BLaER1 (cell line): ENCODE data around the gene PNMA8B.
A peak's percentile ranks its signal among the peaks of the same experiment; 100 is the strongest.
"Not testable (repeated sequence)": the region's sequence is repeated elsewhere in the genome, so short reads cannot be mapped to it uniquely, and the experiment has no call there.

Experiments
- H3K27ac ChIP-seq: shearing (Covaris generic); formaldehyde crosslinking; 2 replicates; pipeline ENCODE4 v1.8.1; 2022
- H3K27me3 ChIP-seq: shearing (Covaris generic); formaldehyde crosslinking; 2 replicates; pipeline ENCODE4 v1.8.1; 2022
- H3K36me3 ChIP-seq: shearing (Covaris generic); formaldehyde crosslinking; 2 replicates; pipeline ENCODE4 v1.8.1; 2022
- H3K4me1 ChIP-seq: shearing (Covaris generic); formaldehyde crosslinking; 2 replicates; pipeline ENCODE4 v1.8.1; 2022
- H3K4me2 ChIP-seq: shearing (Covaris generic); formaldehyde crosslinking; 2 replicates; pipeline ENCODE4 v1.8.1; 2022
- H3K4me3 ChIP-seq: shearing (Covaris generic); formaldehyde crosslinking; 2 replicates; pipeline ENCODE4 v1.8.1; 2022
- H3K9ac ChIP-seq: shearing (Covaris generic); formaldehyde crosslinking; 2 replicates; pipeline ENCODE4 v1.8.1; 2022
- H3K9me3 ChIP-seq: shearing (Covaris generic); formaldehyde crosslinking; 2 replicates; pipeline ENCODE4 v1.8.1; 2022
- H4K20me1 ChIP-seq: shearing (Covaris generic); formaldehyde crosslinking; 2 replicates; pipeline ENCODE4 v1.8.1; 2022
- Cebpa-rat ChIP-seq: shearing (Covaris generic); IDR thresholded peaks from 2 replicates; pipeline ENCODE4 v1.8.1; 2022

The PNMA8B gene

GRCh38 chr19:46528601-46529590 is 33.2 kb upstream of the PNMA8B start:
- Histone ChIP-seq H3K4me2 (peak overlapping the region; percentile 32), H3K27ac (peak overlapping the region; percentile 8; the same call in 1 of the 2 replicates)

GRCh38 chr19:46526801-46527200 is 31.1 kb upstream of the PNMA8B start:
- not testable (repeated sequence) for H3K9ac ChIP-seq, H3K4me2 ChIP-seq

More at GRCh38 chr19:46528601-46529590, 33.2 kb upstream of the PNMA8B start:
- peaks cover 49% of the 10 kb centered on the region for H3K4me1 ChIP-seq
- peak overlapping the region; percentile 45 for H3K9ac ChIP-seq
- no peaks in the 10 kb centered on the region for H3K36me3 ChIP-seq
- H4K20me1 ChIP-seq, result no peaks in the 10 kb centered on the region
- peaks cover 27% of the 10 kb centered on the region for H3K9me3 ChIP-seq
- H3K4me3 ChIP-seq, result no peak overlapping the region
- TF ChIP-seq Cebpa-rat, result no peak
- no peaks in the 10 kb centered on the region for H3K27me3 ChIP-seq

DNA sequence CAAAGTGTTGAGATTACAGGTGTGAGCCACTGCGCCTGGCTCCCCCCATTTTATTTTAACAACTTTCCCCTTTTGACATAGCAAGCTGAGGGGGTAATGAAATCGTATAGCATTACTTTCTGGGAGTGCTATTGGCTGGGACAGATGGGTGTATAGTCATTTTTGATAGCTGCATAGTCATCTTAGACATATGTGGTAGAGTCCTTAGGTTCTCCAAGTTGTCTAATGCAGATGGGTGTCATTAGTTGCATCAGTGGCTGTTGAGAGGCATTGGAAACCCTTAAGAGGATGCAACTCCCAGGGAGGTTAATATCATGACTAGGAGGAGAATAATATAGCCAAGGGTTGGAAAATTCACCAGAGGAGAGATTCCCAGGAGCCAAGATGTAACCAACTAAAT is 28.6 kb upstream of the PNMA8B start:
- Histone ChIP-seq H3K4me2 (no peak overlapping the region), H3K4me1 (peaks cover 66% of the 10 kb centered on the region), H4K20me1 (no peaks in the 10 kb centered on the region), H3K27me3 (no peaks in the 10 kb centered on the region), H3K4me3 (no peak overlapping the region), H3K9ac (no peak overlapping the region), H3K36me3 (no peaks in the 10 kb centered on the region), H3K9me3 (peaks cover 35% of the 10 kb centered on the region), H3K27ac (no peak overlapping the region)
- TF ChIP-seq Cebpa-rat, result no peak

More at GRCh38 chr19:46526801-46527200, 31.1 kb upstream of the PNMA8B start:
- not testable (repeated sequence) for H4K20me1 ChIP-seq, H3K27me3 ChIP-seq, H3K36me3 ChIP-seq, H3K4me3 ChIP-seq, H3K27ac ChIP-seq
- H3K4me1 ChIP-seq, result peaks cover 56% of the 10 kb centered on the region
- peaks cover 35% of the 10 kb centered on the region for H3K9me3 ChIP-seq

- H3K27me3 ChIP-seq, H3K36me3 ChIP-seq, H3K9ac ChIP-seq, H4K20me1 ChIP-seq, H3K4me3 ChIP-seq: not testable (repeated sequence)
- Histone ChIP-seq H3K27ac (peak overlapping the region; percentile 84; the same call in 1 of the 2 replicates), H3K4me2 (peak overlapping the region; percentile 83), H3K9me3 (peaks cover 35% of the 10 kb centered on the region), H3K4me1 (peaks cover 66% of the 10 kb centered on the region)
Measured at GRCh38 chr19:46522988-46523387, 27.3 kb upstream of the PNMA8B start.

- Histone ChIP-seq H3K4me2 (peak overlapping the region; percentile 83), H3K27ac (peak overlapping the region; percentile 84), H3K4me3 (peak overlapping the region; percentile 29; the same call in 1 of the 2 replicates), H3K27me3 (no peaks in the 10 kb centered on the region), H4K20me1 (no peaks in the 10 kb centered on the region), H3K36me3 (no peaks in the 10 kb centered on the region), H3K4me1 (peaks cover 79% of the 10 kb centered on the region), H3K9me3 (peaks cover 33% of the 10 kb centered on the region), H3K9ac (peak overlapping the region; percentile 61)
- TF ChIP-seq Cebpa-rat, result no peak
Measured at GRCh38 chr19:46521241-46521868, 25.7 kb upstream of the PNMA8B start.

GRCh38 chr19:46520616-46521015 is 24.9 kb upstream of the PNMA8B start:
- no peaks in the 10 kb centered on the region for H3K36me3 ChIP-seq
- H3K4me1 ChIP-seq, result peaks cover 84% of the 10 kb centered on the region
- no peak for TF ChIP-seq Cebpa-rat

DNA sequence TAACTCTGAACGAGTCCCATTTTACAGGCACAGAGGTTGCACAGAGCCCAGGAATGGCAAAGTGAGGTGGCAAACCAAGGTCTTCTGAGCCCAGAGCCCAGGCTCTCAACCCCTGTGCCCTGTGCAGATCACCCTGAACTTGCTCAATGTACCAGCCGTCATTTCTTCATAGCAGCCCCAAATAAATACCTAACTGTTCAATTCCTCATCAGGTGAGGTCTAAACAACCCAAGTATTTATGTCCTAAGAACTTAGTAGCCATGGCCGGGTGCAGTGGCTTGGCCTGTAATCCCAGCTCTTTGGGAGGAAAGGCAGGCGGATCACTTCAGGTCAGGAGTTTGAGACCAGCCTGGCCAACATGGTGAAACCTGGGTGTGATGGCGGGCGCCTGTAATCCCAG is 21.8 kb upstream of the PNMA8B start:
- no peak overlapping the region for H3K4me3 ChIP-seq
- H3K4me1 ChIP-seq, result peaks cover 65% of the 10 kb centered on the region
- H3K27me3 ChIP-seq, result no peaks in the 10 kb centered on the region
- no peaks in the 10 kb centered on the region for H3K9me3 ChIP-seq
- H3K27ac ChIP-seq, result peak overlapping the region; percentile 24; the same call in 1 of the 2 replicates
- TF ChIP-seq Cebpa-rat, result no peak
- no peaks in the 10 kb centered on the region for H4K20me1 ChIP-seq
- H3K9ac ChIP-seq, result no peak overlapping the region
- peak overlapping the region; percentile 83 for H3K4me2 ChIP-seq
- H3K36me3 ChIP-seq, result no peaks in the 10 kb centered on the region

More at GRCh38 chr19:46520616-46521015, 24.9 kb upstream of the PNMA8B start:
- Histone ChIP-seq H4K20me1 (no peaks in the 10 kb centered on the region), H3K4me3 (no peak overlapping the region), H3K9me3 (peaks cover 25% of the 10 kb centered on the region), H3K9ac (peak overlapping the region; percentile 52; the same call in 1 of the 2 replicates), H3K27ac (peak overlapping the region; percentile 84), H3K27me3 (no peaks in the 10 kb centered on the region), H3K4me2 (peak overlapping the region; percentile 83)

DNA sequence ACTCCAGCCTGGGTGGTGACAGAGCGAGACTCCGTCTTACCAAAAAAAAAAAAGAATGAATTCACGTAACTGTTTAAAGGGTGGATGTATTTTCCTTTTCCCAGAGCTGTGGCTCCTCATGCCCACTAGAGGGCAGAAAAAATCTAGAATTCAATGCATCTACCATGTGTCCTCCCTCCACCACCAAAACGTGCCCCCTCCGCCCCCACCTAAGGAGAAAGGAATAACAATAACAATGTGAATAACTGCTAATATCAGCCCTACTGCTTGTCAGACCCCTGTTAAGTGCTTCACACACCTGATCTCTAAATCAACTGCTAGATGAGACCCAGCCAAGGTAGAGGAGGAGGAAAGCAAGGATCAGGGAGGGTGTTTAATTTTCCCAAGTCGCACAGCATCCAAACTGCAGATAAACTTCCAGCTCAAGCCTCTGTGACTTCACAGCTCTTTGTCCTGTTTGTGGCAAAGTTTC is 20.2 kb upstream of the PNMA8B start:
- H3K4me2 ChIP-seq, result peak overlapping the region; percentile 25; the same call in 1 of the 2 replicates
- H3K9me3 ChIP-seq, result peaks cover 6% of the 10 kb centered on the region
- no peak overlapping the region for H3K9ac ChIP-seq
- H3K36me3 ChIP-seq, result no peaks in the 10 kb centered on the region
- peaks cover 50% of the 10 kb centered on the region for H3K4me1 ChIP-seq
- no peak overlapping the region for H3K4me3 ChIP-seq
- no peak for TF ChIP-seq Cebpa-rat
- no peaks in the 10 kb centered on the region for H4K20me1 ChIP-seq
- no peak overlapping the region for H3K27ac ChIP-seq
- no peaks in the 10 kb centered on the region for H3K27me3 ChIP-seq

DNA sequence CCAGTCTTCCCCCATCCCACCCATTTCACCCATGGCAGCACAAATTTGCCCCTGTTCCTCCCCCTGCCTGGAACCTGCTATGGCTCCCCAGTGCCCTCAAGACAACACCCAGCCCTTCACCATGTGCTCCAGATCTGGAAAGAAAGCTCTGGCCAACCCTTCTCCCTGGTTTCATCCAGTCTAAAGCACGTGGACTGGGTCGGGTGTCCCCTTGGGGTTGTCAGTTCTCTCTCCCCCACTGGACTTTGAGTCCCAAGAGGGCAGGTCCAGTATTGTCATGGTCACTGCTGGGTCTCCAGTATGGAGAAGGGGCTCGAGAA is 19.6 kb upstream of the PNMA8B start:
- no peak for TF ChIP-seq Cebpa-rat
- Histone ChIP-seq H3K9ac (no peak overlapping the region), H4K20me1 (no peaks in the 10 kb centered on the region), H3K4me1 (peaks cover 43% of the 10 kb centered on the region), H3K4me3 (no peak overlapping the region), H3K4me2 (no peak overlapping the region), H3K9me3 (peaks cover 6% of the 10 kb centered on the region), H3K36me3 (no peaks in the 10 kb centered on the region), H3K27me3 (no peaks in the 10 kb centered on the region), H3K27ac (no peak overlapping the region)
